Naive thymus-derived CD4-positive, alpha-beta T cell (primary cell): ENCODE results near the gene MAP2K7. TPM values are rescaled to one million over a fixed set of nuclear protein-coding genes. Genes with fewer than 3 reads are reported as not detected.

Experiments
- ATAC-seq: fragments of 150-1000 bp; cut with Tn5 transposase; 2 replicates; pipeline ENCODE4 v1.10.0; 2021; ENCODE audit warnings: mild to moderate bottlenecking, moderate library complexity
- CTCF ChIA-PET: fragments of 350-600 bp; sonication (Branson Sonifier 250); formaldehyde crosslinking; loops from one replicate; lab custom pipeline; 2021; ENCODE audit warnings: antibody characterized with exemption; lab: Charles Lee
- POLR2A ChIA-PET: fragments of 350-600 bp; sonication (Branson Sonifier 250); formaldehyde crosslinking; loops from one replicate; lab custom pipeline; 2021; ENCODE audit warnings: antibody characterized with exemption, inconsistent platforms; lab: Charles Lee
- DNase-seq, 9 donors: peaks; one replicate each; pipeline versions ENCODE4 v3.0.0 to v3.0.0-alpha.2; 2020 to 2022; ENCODE audit warnings: mixed read lengths in 1 of 9
- H3K27ac ChIP-seq: one replicate; pipeline ENCODE4 v1.7.0; 2013; ENCODE audit warnings: mild to moderate bottlenecking, low read depth, low read length, moderate library complexity
- H3K27me3 ChIP-seq, 2 donors: one replicate each; pipeline ENCODE4 v1.7.0; 2013; ENCODE audit warnings: low read length in 2 of 2, mild to moderate bottlenecking in 2 of 2, moderate library complexity in 2 of 2; ENCODE audit not compliant: control insufficient read depth in 2 of 2, insufficient read depth in 2 of 2
- H3K36me3 ChIP-seq, 3 experiments: 1 replicate in 2 of 3; 2 replicates in 1 of 3; pipeline ENCODE4 v1.7.0; 2013; ENCODE audit warnings: low read length in 3 of 3, mild to moderate bottlenecking in 3 of 3, moderate library complexity in 1 of 3; ENCODE audit not compliant: insufficient read depth in 3 of 3, control insufficient read depth in 2 of 3
- H3K4me1 ChIP-seq, 2 donors: one replicate each; pipeline ENCODE4 v1.7.0; 2013; ENCODE audit warnings: low read length in 2 of 2, mild to moderate bottlenecking in 2 of 2, moderate library complexity in 1 of 2; ENCODE audit not compliant: control insufficient read depth in 2 of 2, insufficient read depth in 2 of 2
- H3K4me3 ChIP-seq: 2 replicates; pipeline ENCODE4 v1.7.0; 2013; ENCODE audit warnings: mild to moderate bottlenecking, low read length
- H3K9me3 ChIP-seq, 3 experiments: 1 replicate in 2 of 3; 2 replicates in 1 of 3; pipeline ENCODE4 v1.7.0; 2013; ENCODE audit warnings: low read length in 3 of 3; ENCODE audit not compliant: control insufficient read depth in 2 of 3
- H3K27ac Mint-ChIP-seq, 9 donors: one replicate each; pipeline ENCODE4 v1.8.0; 2020 to 2022; ENCODE audit warnings: mixed read lengths in 9 of 9, mild to moderate bottlenecking in 8 of 9, moderate library complexity in 5 of 9, inconsistent platforms in 2 of 9
- H3K27me3 Mint-ChIP-seq, 5 donors: one replicate each; pipeline ENCODE4 v1.8.0; 2021 to 2022; ENCODE audit warnings: mixed read lengths in 5 of 5, mild to moderate bottlenecking in 1 of 5
- H3K36me3 Mint-ChIP-seq, 5 donors: one replicate each; pipeline ENCODE4 v1.8.0; 2020 to 2022; ENCODE audit warnings: mixed read lengths in 5 of 5, mild to moderate bottlenecking in 3 of 5, inconsistent platforms in 1 of 5
- H3K4me1 Mint-ChIP-seq, 7 donors: one replicate each; pipeline ENCODE4 v1.8.0; 2020 to 2022; ENCODE audit warnings: mixed read lengths in 7 of 7, mild to moderate bottlenecking in 3 of 7, inconsistent platforms in 1 of 7
- H3K4me3 Mint-ChIP-seq, 10 donors: one replicate each; pipeline ENCODE4 v1.8.0; 2020 to 2022; ENCODE audit warnings: mild to moderate bottlenecking in 10 of 10, mixed read lengths in 10 of 10, moderate library complexity in 6 of 10, inconsistent platforms in 2 of 10
- H3K9me3 Mint-ChIP-seq, 11 donors: one replicate each; pipeline ENCODE4 v1.8.0; 2020 to 2022; ENCODE audit warnings: mixed read lengths in 11 of 11, mild to moderate bottlenecking in 4 of 11, inconsistent platforms in 1 of 11, moderate library complexity in 1 of 11
- intact Hi-C, 2 donors: fragments of 100-400 bp; cut with micrococcal nuclease; formaldehyde crosslinking; loops; one replicate each; pipeline ENCODE4 v1.15.1; 2023
- polyA plus RNA-seq, 2 donors: library from polyadenylated mRNA; unstranded; fragments of 300-500 nt; fragmentation: Illumina TruSeq; gene quantifications; one replicate each; pipeline ENCODE4 v1.2.3, GENCODE V29; 2021
- total RNA-seq, 6 experiments: library from RNA in 5 of 6; stranded (reverse) in 5 of 6; gene quantifications; 1 replicate in 5 of 6; 2 replicates in 1 of 6; pipeline ENCODE4 v1.2.3 and lab custom pipeline; 2021 to 2026

Gene MAP2K7
- total and polyA plus RNA-seq, 7 experiments from 2014 or later: 1.8 to 109 (median 64.4) TPM

GRCh38 chr19:7941895-7942596 is 38.4 kb downstream of the MAP2K7 start:
- no peak for DNase-seq
- Mint-ChIP-seq H3K4me1 (peaks cover 10 to 44% (median 28%) of the 10 kb centered on the region in 7 donors), H3K27ac (peak overlapping the region in 5 of 9 donors; percentile 9 to 97 (median 36)), H3K4me3 (peak overlapping the region; percentile 29 to 99 (median 94)), H3K27me3 (no peaks in the 10 kb centered on the region), H3K36me3 (peaks cover 5 to 22% (median 7%) of the 10 kb centered on the region in 5 donors), H3K9me3 (peaks cover 0 to 6% (median 0%) of the 10 kb centered on the region in 11 donors)
- ChIA-PET CTCF (interaction anchor here (0.6 to 3.7 kb wide), 2 partner anchors 25 to 60 kb away, joined by 4 to 22 read pairs; no protein-coding TSS in a partner anchor), POLR2A (interaction anchor here (0.5 to 3.3 kb wide), 3 partner anchors 22 to 328 kb away, joined by 3 to 38 read pairs (median 3); partner anchors contain the start of genes MAP2K7 and SNAPC2)
- no peak overlapping the region for H3K4me3 ChIP-seq
- ATAC-seq: no peak
- H3K36me3 ChIP-seq: peaks cover 0 to 38% (median 0%) of the 10 kb centered on the region in 3 experiments
- intact Hi-C loops: loop anchor here in 1 of 2 donors (2.0 to 5.0 kb wide), 2 partner anchors 267 to 325 kb away; partner anchors contain the start of gene CERS4
- H3K4me1 ChIP-seq: peaks cover 7 to 9% of the 10 kb centered on the region in 2 donors
- no peaks in the 10 kb centered on the region for H3K27me3 ChIP-seq
- H3K27ac ChIP-seq: no peak overlapping the region
- no peaks in the 10 kb centered on the region for H3K9me3 ChIP-seq

DNA sequence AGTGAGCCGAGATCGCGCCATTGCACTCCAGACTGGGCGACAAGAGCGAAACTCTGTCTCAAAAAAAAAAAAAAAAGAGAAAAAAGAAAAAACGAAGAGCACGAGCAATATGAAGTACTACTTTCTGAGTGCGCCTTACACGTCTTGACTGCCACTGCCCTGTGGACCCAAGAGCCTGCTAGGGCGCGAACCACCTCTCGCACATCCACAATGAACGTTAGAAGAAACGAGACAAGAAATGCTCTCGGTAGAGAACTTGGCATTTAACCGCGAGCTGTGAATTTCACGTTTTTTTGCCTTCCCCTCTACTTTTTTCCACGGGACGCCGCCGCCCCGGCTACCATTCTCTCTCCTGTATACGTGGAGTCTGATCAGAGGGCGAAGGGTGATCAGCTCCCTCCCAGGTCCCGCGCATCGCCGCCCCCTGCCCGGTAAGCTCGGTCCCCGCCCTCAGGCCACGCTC is 39.3 kb downstream of the MAP2K7 start:
- H3K36me3 Mint-ChIP-seq: peaks cover 5 to 15% (median 7%) of the 10 kb centered on the region in 5 donors
- peaks cover 10 to 44% (median 28%) of the 10 kb centered on the region in 7 donors for H3K4me1 Mint-ChIP-seq
- CTCF ChIA-PET: interaction anchor here (0.6 to 3.7 kb wide), 5 partner anchors 23 to 312 kb away, joined by 3 to 22 read pairs (median 11); partner anchors contain the start of gene SNAPC2
- peak overlapping the region; percentile 78 to 98 (median 96) for H3K27ac Mint-ChIP-seq
- peak overlapping the region; percentile 83 to 99 (median 94) for H3K4me3 Mint-ChIP-seq
- POLR2A ChIA-PET: interaction anchor here (0.6 to 3.3 kb wide), 11 partner anchors 14 to 378 kb away, joined by 3 to 38 read pairs (median 4); partner anchors contain the start of genes ELAVL1, MAP2K7, NDUFA7 and PET100
- no peaks in the 10 kb centered on the region for H3K27me3 Mint-ChIP-seq
- Histone ChIP-seq H3K27me3 (no peaks in the 10 kb centered on the region), H3K36me3 (peaks cover 0 to 28% (median 0%) of the 10 kb centered on the region in 3 experiments), H3K9me3 (no peaks in the 10 kb centered on the region), H3K4me3 (peak overlapping the region; percentile 92), H3K27ac (peak overlapping the region; percentile 96), H3K4me1 (peaks cover 7 to 9% of the 10 kb centered on the region in 2 donors)
- no peak for DNase-seq
- intact Hi-C loops: loop anchor here (1.0 to 5.0 kb wide), 14 partner anchors 14 to 447 kb away; partner anchors contain the start of genes MAP2K7 (in 2 of the 2), NDUFA7 (in 2 of the 2), RPS28 (in 2 of the 2) and SNAPC2 (in 2 of the 2)
- ATAC-seq: peak; percentile 1
- H3K9me3 Mint-ChIP-seq: peaks cover 0 to 6% (median 0%) of the 10 kb centered on the region in 11 donors

DNA sequence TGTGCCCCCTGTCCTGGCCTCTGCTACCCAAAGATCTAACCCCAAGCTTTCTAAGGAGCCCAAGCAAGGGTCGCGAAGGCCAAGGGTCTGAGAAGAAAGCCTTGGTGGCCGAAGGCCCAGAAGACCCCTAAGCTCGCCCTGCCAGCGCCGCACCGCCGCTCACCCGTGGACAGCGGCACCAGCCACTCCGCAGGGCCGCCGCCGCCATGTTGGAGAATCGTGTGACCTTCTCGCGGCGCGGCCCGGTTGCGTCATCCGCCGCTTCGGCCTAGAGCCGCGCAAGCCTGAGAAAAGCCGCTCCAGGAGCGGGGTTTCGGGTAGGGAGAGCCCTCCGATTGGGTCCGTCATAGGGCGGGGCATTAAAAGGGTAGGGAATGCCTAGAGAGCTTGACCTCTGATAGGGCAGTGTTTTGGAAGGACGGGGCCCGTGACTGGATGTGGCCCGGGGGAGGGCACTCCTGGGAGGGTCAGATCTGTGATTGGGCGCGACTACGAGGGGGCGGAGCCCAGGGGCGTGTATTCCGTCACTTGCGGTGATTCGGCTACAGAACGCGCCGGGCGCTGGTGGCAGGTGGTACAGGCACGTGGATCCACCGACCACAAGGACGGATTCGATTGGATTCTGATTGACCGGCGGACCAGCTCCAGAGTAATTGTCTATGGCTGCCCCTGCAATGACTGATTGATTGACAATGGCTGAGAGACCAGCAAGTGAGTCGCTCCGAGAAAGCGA is 39.9 kb downstream of the MAP2K7 start, which contains the start of gene TIMM44:
Gene TIMM44 (minus strand): TSS at position 223 of the 733 bp plus-strand sequence. CDS start 15 bp downstream, at position 208.
- peak within 1 kb of the TSS; percentile 78 to 98 (median 96) for H3K27ac Mint-ChIP-seq
- intact Hi-C loops: loop anchor here (1.0 to 5.0 kb wide), 16 partner anchors 14 to 447 kb away; partner anchors contain the start of genes MAP2K7 (in 2 of the 2), NDUFA7 (in 2 of the 2), RPS28 (in 2 of the 2) and SNAPC2 (in 2 of the 2)
- peak within 1 kb of the TSS; percentile 96 for H3K27ac ChIP-seq
- CTCF ChIA-PET: interaction anchor here (0.6 to 3.7 kb wide), 13 partner anchors 10 to 375 kb away, joined by 3 to 22 read pairs (median 5); partner anchors contain the start of gene SNAPC2
- no peaks in the 10 kb centered on the region for H3K9me3 ChIP-seq
- H3K36me3 Mint-ChIP-seq: peaks cover 5 to 14% (median 7%) of the 10 kb centered on the region in 5 donors
- ATAC-seq: peak; percentile 98
- H3K4me3 ChIP-seq: peak within 1 kb of the TSS; percentile 92
- no peaks in the 10 kb centered on the region for H3K27me3 ChIP-seq
- H3K4me1 ChIP-seq: peaks cover 7 to 9% of the 10 kb centered on the region in 2 donors
- peaks cover 0 to 25% (median 0%) of the 10 kb centered on the region in 3 experiments for H3K36me3 ChIP-seq
- H3K9me3 Mint-ChIP-seq: peaks cover 0 to 6% (median 0%) of the 10 kb centered on the region in 11 donors
- H3K4me3 Mint-ChIP-seq: peak within 1 kb of the TSS; percentile 83 to 99 (median 94)
- H3K27me3 Mint-ChIP-seq: no peaks in the 10 kb centered on the region
- DNase-seq: peak; percentile 91 to 99 (median 98)
- H3K4me1 Mint-ChIP-seq: peaks cover 10 to 44% (median 28%) of the 10 kb centered on the region in 7 donors
- POLR2A ChIA-PET: interaction anchor here (0.6 to 3.3 kb wide), 12 partner anchors 15 to 449 kb away, joined by 3 to 38 read pairs (median 4); partner anchors contain the start of genes ELAVL1, MAP2K7, NDUFA7 and PET100

GRCh38 chr19:7944177-7944761 is 40.6 kb downstream of the MAP2K7 start:
- no peaks in the 10 kb centered on the region for H3K27me3 Mint-ChIP-seq
- peaks cover 7 to 9% of the 10 kb centered on the region in 2 donors for H3K4me1 ChIP-seq
- H3K27me3 ChIP-seq: no peaks in the 10 kb centered on the region
- H3K4me3 Mint-ChIP-seq: peak overlapping the region; percentile 83 to 99 (median 94)
- peak overlapping the region; percentile 96 for H3K27ac ChIP-seq
- POLR2A ChIA-PET: interaction anchor here (0.6 to 3.3 kb wide), 11 partner anchors 15 to 449 kb away, joined by 3 to 38 read pairs (median 5); partner anchors contain the start of genes ELAVL1, MAP2K7, NDUFA7 and PET100
- peaks cover 0 to 20% (median 0%) of the 10 kb centered on the region in 3 experiments for H3K36me3 ChIP-seq
- peak; percentile 56 for ATAC-seq
- DNase-seq: peak; percentile 68 to 85 (median 81)
- intact Hi-C loops: loop anchor here (1.0 to 5.0 kb wide), 4 partner anchors 58 to 323 kb away; no protein-coding TSS in a partner anchor
- peak overlapping the region; percentile 78 to 98 (median 96) for H3K27ac Mint-ChIP-seq
- H3K4me3 ChIP-seq: peak overlapping the region; percentile 92
- CTCF ChIA-PET: interaction anchor here (0.6 to 3.7 kb wide), 14 partner anchors 9 to 476 kb away, joined by 3 to 22 read pairs (median 4); partner anchors contain the start of gene SNAPC2
- H3K4me1 Mint-ChIP-seq: peaks cover 10 to 39% (median 23%) of the 10 kb centered on the region in 7 donors
- H3K9me3 Mint-ChIP-seq: peaks cover 0 to 6% (median 0%) of the 10 kb centered on the region in 11 donors
- no peaks in the 10 kb centered on the region for H3K9me3 ChIP-seq
- peaks cover 0 to 10% (median 5%) of the 10 kb centered on the region in 5 donors for H3K36me3 Mint-ChIP-seq

DNA sequence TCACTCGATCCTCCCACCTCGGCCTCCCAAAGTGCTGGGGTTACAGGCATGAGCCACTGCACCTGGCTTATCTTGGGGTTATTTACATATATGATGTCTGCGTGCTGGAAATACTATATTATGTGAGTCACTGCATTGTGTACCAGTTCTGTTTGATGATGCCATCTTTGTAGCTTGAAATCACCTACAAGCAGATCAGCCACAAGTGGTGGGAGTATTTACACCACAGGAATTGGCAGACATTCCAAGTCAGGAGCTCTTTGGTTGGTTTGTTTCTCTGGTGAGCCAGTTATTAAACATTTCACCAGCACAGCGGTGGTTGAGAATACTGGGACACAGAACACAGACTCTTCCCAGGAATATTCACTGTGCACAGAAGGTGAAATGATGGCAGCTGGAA is 44.3 kb downstream of the MAP2K7 start:
- intact Hi-C loops: no loop called here

More for the DNA sequence above, 44.3 kb downstream of the MAP2K7 start:
- Mint-ChIP-seq H3K9me3 (peaks cover 0 to 6% (median 0%) of the 10 kb centered on the region in 11 donors), H3K4me1 (peaks cover 0 to 16% (median 3%) of the 10 kb centered on the region in 7 donors), H3K27me3 (no peaks in the 10 kb centered on the region), H3K27ac (no peak overlapping the region), H3K4me3 (no peak overlapping the region), H3K36me3 (no peaks in the 10 kb centered on the region)
- peaks cover 0 to under 1% of the 10 kb centered on the region in 2 donors for H3K4me1 ChIP-seq
- ATAC-seq (no peak), DNase-seq (no peak)
- no peak overlapping the region for H3K27ac ChIP-seq
- H3K4me3 ChIP-seq: no peak overlapping the region
- no peaks in the 10 kb centered on the region for H3K27me3 ChIP-seq
- ChIA-PET CTCF (interaction anchor here (0.5 kb wide), 1 partner anchor 373 kb away, joined by 3 read pairs; no protein-coding TSS in a partner anchor), POLR2A (no interaction called here)
- H3K9me3 ChIP-seq: no peaks in the 10 kb centered on the region
- peaks cover 0 to 4% (median 0%) of the 10 kb centered on the region in 3 experiments for H3K36me3 ChIP-seq
